Ovary (tissue), 3 donors: ENCODE results near the gene DMAC2L.

ENCODE experiments used
- CTCF ChIP-seq, 3 donors: fragments of 450-650 bp in 2 of 3; fragments of 200-600 bp in 1 of 3; IDR thresholded peaks; one replicate each; pipeline versions ENCODE4 v1.5.1 to v1.8.0; 2016 to 2022; ENCODE audit warnings: antibody characterized with exemption in 3 of 3, mild to moderate bottlenecking in 1 of 3
- EP300 ChIP-seq: sonication (generic); formaldehyde crosslinking; IDR thresholded peaks from one replicate; pipeline ENCODE4 v1.6.1; 2017; ENCODE audit warnings: antibody characterized with exemption
- POLR2A ChIP-seq: fragments of 450-650 bp; IDR thresholded peaks from one replicate; pipeline ENCODE4 v1.6.1; 2017; ENCODE audit warnings: antibody characterized with exemption, mild to moderate bottlenecking, moderate library complexity
- donor health status: DM: no; HTN: no; CAD: no.

GRCh38 chr14:50290306-50290705, 21.8 kb upstream of the DMAC2L start:
- TF ChIP-seq POLR2A (no peak), CTCF (IDR thresholded peaks at IDR 0.05) (no peak), EP300 (no peak)
